Tibial nerve (tissue), 4 donors: ENCODE results near the gene PET100. TPM values are rescaled to one million over a fixed set of nuclear protein-coding genes. Genes with fewer than 3 reads are reported as not detected.

Source experiments
- DNase-seq, 2 donors: peaks; one replicate each; pipeline ENCODE4 v3.0.0-alpha.2; 2019; ENCODE audit warnings: low spot score in 2 of 2
- H3K27ac ChIP-seq, 4 donors: fragments of 200-600 bp; sonication (generic) in 3 of 4; one replicate each; pipeline ENCODE4 v1.5.1; 2017 to 2019; ENCODE audit warnings: mild to moderate bottlenecking in 1 of 4
- H3K27me3 ChIP-seq, 2 donors: fragments of 200-600 bp; sonication (generic) in 1 of 2; one replicate each; pipeline versions ENCODE4 v1.5.1 to v1.6.0; 2017 to 2019
- H3K36me3 ChIP-seq, 3 donors: fragments of 200-600 bp; sonication (generic); one replicate each; pipeline ENCODE4 v1.5.1; 2018 to 2019
- H3K4me1 ChIP-seq, 4 donors: fragments of 200-600 bp; sonication (generic) in 3 of 4; one replicate each; pipeline ENCODE4 v1.5.1; 2017 to 2019
- H3K4me3 ChIP-seq, 4 donors: fragments of 200-600 bp; sonication (generic) in 3 of 4; one replicate each; pipeline ENCODE4 v1.5.1; 2017 to 2019; ENCODE audit warnings: mild to moderate bottlenecking in 1 of 4, moderate library complexity in 1 of 4
- H3K9me3 ChIP-seq, 4 donors: fragments of 200-600 bp; sonication (generic) in 3 of 4; one replicate each; pipeline ENCODE4 v1.5.1; 2017 to 2019
- EP300 ChIP-seq, 2 donors: sonication (generic); formaldehyde crosslinking; IDR thresholded peaks; one replicate each; pipeline ENCODE4 v1.6.1; 2017; ENCODE audit warnings: antibody characterized with exemption in 2 of 2, mild to moderate bottlenecking in 1 of 2
- POLR2A ChIP-seq, 2 donors: fragments of 450-650 bp; IDR thresholded peaks; one replicate each; pipeline ENCODE4 v1.6.1; 2017; ENCODE audit warnings: antibody characterized with exemption in 2 of 2, mild to moderate bottlenecking in 2 of 2, moderate library complexity in 2 of 2
- WGBS, 2 donors: methylation state at CpG; one replicate each; pipeline ENCODE4 v1.1.5; 2018; 5-methylcytosine and 5-hydroxymethylcytosine counted together
- total RNA-seq, 4 donors: library from RNA; depleted of rRNA; stranded (reverse); fragments of >200 nt; gene quantifications; one replicate each; pipeline ENCODE4 v1.1.0, GENCODE V29; 2016
- TF ChIP-seq, protein P1 (sequence below), 5 experiments: fragments of 200-600 bp in 3 of 5; fragments of 450-650 bp in 2 of 5; sonication (generic) in 3 of 5; IDR thresholded peaks; one replicate each; pipeline ENCODE4 v1.5.1; 2016 to 2019; ENCODE audit warnings: antibody characterized with exemption in 5 of 5, mild to moderate bottlenecking in 3 of 5, moderate library complexity in 2 of 5

The PET100 gene
- total RNA-seq, 4 donors from 2014 or later = 10.8 to 39.9 (median 30.6) TPM

DNA sequence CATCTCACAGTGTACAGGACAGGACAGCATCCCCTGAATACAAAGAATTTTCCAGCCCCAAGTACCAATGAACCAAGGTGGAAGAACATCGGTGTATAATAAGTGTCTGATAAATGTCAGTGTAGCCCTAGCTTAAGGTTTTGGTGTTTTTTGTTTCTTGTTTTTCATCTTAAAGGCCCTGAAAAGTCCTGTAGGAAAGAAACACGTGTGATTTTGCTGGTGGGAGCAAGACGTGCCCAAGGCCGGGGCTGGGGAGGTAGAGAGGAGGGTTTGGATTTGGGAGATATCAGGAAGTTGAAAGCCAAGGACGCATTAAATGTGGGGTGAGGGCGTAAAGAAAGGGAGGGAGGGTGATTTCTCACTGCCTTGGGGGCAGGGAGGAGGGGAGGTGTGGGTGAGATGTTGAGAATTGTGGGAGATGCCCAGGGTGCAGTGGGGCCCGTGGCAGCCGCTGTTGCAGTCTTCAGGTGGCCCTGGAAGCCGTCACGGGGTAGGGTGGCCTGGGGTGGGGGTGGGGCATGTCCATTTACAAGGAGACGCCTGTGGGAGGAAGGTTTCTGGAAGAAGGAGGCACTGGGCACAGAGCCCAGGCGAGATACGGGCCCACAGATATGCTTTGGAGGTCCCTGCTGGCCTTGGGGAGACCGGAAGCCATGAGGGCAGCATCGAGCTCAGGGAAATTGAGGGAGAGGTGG is 27.2 kb upstream of the PET100 start:
- DNase-seq = no peak
- H3K27ac ChIP-seq = no peak overlapping the region
- no peaks in the 10 kb centered on the region for H3K36me3 ChIP-seq
- no peaks in the 10 kb centered on the region for H3K9me3 ChIP-seq
- peaks cover 0 to 52% of the 10 kb centered on the region in 2 donors for H3K27me3 ChIP-seq
- WGBS, 2 donors = 42 to 47% methylated on average over 15 of the region's 15 CpGs
- no peaks in the 10 kb centered on the region for H3K4me1 ChIP-seq
- TF ChIP-seq, protein P1, sequence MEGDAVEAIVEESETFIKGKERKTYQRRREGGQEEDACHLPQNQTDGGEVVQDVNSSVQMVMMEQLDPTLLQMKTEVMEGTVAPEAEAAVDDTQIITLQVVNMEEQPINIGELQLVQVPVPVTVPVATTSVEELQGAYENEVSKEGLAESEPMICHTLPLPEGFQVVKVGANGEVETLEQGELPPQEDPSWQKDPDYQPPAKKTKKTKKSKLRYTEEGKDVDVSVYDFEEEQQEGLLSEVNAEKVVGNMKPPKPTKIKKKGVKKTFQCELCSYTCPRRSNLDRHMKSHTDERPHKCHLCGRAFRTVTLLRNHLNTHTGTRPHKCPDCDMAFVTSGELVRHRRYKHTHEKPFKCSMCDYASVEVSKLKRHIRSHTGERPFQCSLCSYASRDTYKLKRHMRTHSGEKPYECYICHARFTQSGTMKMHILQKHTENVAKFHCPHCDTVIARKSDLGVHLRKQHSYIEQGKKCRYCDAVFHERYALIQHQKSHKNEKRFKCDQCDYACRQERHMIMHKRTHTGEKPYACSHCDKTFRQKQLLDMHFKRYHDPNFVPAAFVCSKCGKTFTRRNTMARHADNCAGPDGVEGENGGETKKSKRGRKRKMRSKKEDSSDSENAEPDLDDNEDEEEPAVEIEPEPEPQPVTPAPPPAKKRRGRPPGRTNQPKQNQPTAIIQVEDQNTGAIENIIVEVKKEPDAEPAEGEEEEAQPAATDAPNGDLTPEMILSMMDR (IDR thresholded peaks at IDR 0.05) = no peak
- TF ChIP-seq EP300 (IDR thresholded peaks at IDR 0.05) (no peak), POLR2A (IDR thresholded peaks at IDR 0.05) (no peak)
- no peak overlapping the region for H3K4me3 ChIP-seq

DNA sequence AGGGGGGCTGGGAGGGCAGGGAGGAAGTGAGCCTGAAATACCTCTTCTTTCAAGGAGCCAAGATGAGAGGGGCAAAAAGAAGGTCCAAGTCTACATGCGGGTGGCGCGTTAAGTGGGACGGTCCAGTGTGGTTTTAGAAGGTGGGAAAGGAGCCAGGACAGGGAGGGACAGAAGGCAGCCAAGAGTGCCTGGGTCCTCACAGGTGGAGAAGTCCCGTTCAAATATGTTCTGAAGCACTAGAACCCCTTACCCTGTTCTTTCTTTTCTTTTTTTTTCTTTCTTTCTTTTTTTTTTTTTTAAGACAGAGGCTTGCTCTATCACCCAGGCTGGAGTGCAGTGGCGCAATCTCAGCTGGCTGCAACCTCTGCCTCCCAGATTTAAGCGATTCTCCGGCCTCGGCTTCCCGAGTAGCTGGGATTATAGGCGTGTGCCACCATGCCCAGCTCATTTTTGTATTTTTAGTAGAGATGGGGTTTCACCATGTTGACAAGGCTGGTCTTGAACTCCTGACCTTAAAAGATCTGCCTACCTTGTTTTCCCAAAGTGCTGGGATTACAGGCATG is 26.6 kb upstream of the PET100 start:
- no peaks in the 10 kb centered on the region for H3K9me3 ChIP-seq
- WGBS, 2 donors = 81 to 84% methylated on average over 11 of the region's 11 CpGs
- no peaks in the 10 kb centered on the region for H3K36me3 ChIP-seq
- H3K4me3 ChIP-seq = no peak overlapping the region
- no peak overlapping the region for H3K27ac ChIP-seq
- no peak for DNase-seq
- peaks cover 0 to 46% of the 10 kb centered on the region in 2 donors for H3K27me3 ChIP-seq
- no peaks in the 10 kb centered on the region for H3K4me1 ChIP-seq
- TF ChIP-seq, protein P1 (IDR thresholded peaks at IDR 0.05) = no peak

DNA sequence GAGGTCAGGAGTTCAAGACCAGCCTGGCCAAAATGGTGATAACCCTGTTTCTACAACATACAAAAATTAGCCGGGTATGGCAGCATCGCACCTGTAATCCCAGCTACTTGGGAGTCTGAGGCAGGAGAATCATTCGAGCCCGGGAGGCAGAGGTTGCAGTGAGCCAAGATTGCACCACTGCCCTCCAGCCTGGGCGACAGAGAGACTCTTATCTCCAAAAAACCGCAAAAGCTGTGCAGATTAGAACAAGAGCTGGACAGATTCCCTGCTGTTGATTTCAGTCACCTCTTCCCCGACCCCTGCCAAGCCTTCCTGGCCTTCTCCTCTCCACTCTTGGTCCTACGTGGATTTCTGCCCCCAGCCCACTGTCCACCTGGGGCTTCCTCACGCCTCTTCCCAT is 25.7 kb upstream of the PET100 start:
- no peak for DNase-seq
- Histone ChIP-seq H3K27ac (no peak overlapping the region), H3K9me3 (no peaks in the 10 kb centered on the region), H3K4me1 (no peaks in the 10 kb centered on the region), H3K4me3 (no peak overlapping the region), H3K36me3 (no peaks in the 10 kb centered on the region), H3K27me3 (peaks cover 0 to 36% of the 10 kb centered on the region in 2 donors)
- no peak for TF ChIP-seq POLR2A (IDR thresholded peaks at IDR 0.05)
- TF ChIP-seq, protein P1 (IDR thresholded peaks at IDR 0.05) = no peak
- no peak for TF ChIP-seq EP300 (IDR thresholded peaks at IDR 0.05)
- WGBS, 2 donors = 82% methylated on average over 9 of the region's 9 CpGs

DNA sequence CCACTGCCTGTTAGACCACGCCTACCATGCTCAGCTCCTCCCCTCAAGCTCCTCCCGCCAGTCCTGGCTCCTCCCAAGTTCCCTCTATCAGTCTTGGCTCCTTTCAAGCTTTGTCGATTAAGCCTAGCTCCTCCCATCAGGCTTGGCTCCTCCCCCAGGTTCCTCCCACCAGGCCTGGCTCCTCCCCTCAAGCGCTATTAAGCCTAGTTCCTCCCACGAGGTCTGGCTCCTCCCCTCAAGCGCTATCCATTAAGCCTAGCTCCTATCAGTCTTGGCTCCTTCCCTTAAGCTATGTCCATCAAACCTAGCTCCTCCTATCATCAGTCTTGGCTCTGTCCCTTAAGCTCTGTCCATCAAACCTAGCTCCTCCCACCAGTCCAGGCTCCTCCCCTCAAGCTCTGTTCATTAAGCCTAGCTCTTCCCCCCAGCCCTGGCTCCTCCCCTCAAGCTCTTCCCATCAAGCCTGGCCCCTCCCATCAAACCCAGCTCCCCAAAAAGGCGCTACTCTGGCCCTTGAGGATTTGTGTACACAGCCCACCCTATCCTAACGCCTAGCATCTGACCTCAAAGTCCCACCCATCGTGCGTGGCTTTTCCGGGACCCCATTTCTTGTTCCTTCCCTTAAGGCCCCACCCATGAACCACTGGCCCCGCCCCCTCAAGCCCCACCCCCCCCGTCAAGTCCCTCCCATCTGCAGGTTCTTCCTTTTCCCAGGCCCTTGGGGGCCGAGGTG is 23.9 kb upstream of the PET100 start:
- WGBS, 2 donors = 72 to 77% methylated on average over 14 of the region's 14 CpGs

More for the DNA sequence above, 23.9 kb upstream of the PET100 start:
- no peak overlapping the region for H3K27ac ChIP-seq
- H3K4me3 ChIP-seq = no peak overlapping the region
- TF ChIP-seq, protein P1 (IDR thresholded peaks at IDR 0.05) = no peak
- TF ChIP-seq POLR2A (IDR thresholded peaks at IDR 0.05) = no peak
- no peak for TF ChIP-seq EP300 (IDR thresholded peaks at IDR 0.05)
- no peak for DNase-seq
- H3K36me3 ChIP-seq = no peaks in the 10 kb centered on the region
- H3K27me3 ChIP-seq = peaks cover 0 to 35% of the 10 kb centered on the region in 2 donors
- H3K9me3 ChIP-seq = no peaks in the 10 kb centered on the region
- H3K4me1 ChIP-seq = no peaks in the 10 kb centered on the region
